Suprapubic skin (tissue), 4 donors: ENCODE measurements around the gene PLB1.

ENCODE experiments used
- POLR2A ChIP-seq, 2 donors: fragments of 450-650 bp; IDR thresholded peaks; one replicate each; pipeline ENCODE4 v1.6.1; 2017; ENCODE audit warnings: antibody characterized with exemption in 2 of 2, mild to moderate bottlenecking in 2 of 2, moderate library complexity in 2 of 2
- POLR2AphosphoS5 ChIP-seq, 3 donors: sonication (generic); formaldehyde crosslinking; IDR thresholded peaks; one replicate each; pipeline ENCODE4 v1.6.1; 2017; ENCODE audit warnings: antibody characterized with exemption in 3 of 3
- TF ChIP-seq, protein P1 (sequence below), 2 donors: fragments of 200-600 bp in 1 of 2; fragments of 450-650 bp in 1 of 2; sonication (generic) in 1 of 2; IDR thresholded peaks; one replicate each; pipeline ENCODE4 v1.5.1; 2016 to 2019; ENCODE audit warnings: antibody characterized with exemption in 2 of 2, mild to moderate bottlenecking in 1 of 2, moderate library complexity in 1 of 2

DNA sequence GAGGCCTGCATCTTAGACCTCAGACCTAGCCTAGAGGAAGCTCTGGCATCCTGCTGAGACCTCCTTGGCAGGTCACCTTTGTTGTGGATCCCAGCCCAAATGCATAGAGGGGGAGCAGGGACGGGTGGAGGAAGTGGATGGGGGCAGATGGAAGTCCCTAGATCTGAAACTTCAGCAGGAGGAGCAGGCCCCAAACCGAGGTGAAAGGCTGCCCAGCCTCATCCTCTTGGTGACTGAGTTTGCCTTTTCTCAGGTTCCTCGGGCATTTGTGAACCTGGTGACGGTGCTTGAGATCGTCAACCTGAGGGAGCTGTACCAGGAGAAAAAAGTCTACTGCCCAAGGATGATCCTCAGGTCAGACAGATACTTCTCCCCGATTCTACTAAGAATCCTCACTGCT, 86.3 kb downstream of the PLB1 start:
- TF ChIP-seq POLR2A (IDR thresholded peaks at IDR 0.05) (no peak), POLR2AphosphoS5 (IDR thresholded peaks at IDR 0.05) (no peak)
- TF ChIP-seq, protein P1, sequence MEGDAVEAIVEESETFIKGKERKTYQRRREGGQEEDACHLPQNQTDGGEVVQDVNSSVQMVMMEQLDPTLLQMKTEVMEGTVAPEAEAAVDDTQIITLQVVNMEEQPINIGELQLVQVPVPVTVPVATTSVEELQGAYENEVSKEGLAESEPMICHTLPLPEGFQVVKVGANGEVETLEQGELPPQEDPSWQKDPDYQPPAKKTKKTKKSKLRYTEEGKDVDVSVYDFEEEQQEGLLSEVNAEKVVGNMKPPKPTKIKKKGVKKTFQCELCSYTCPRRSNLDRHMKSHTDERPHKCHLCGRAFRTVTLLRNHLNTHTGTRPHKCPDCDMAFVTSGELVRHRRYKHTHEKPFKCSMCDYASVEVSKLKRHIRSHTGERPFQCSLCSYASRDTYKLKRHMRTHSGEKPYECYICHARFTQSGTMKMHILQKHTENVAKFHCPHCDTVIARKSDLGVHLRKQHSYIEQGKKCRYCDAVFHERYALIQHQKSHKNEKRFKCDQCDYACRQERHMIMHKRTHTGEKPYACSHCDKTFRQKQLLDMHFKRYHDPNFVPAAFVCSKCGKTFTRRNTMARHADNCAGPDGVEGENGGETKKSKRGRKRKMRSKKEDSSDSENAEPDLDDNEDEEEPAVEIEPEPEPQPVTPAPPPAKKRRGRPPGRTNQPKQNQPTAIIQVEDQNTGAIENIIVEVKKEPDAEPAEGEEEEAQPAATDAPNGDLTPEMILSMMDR (IDR thresholded peaks at IDR 0.05): no peak
